WTC11 (cell line): ENCODE measurements around the gene G0S2.

Experiments used
- CREM ChIP-seq: sonication (generic); formaldehyde crosslinking; IDR thresholded peaks from 2 replicates; pipeline ENCODE4 v1.8.1; 2022; ENCODE audit warnings: mild to moderate bottlenecking, missing genetic modification reagents, moderate library complexity
- ERG ChIP-seq: fragments of 250-450 bp; sonication (Bioruptor Pico); IDR thresholded peaks from 2 replicates; pipeline ENCODE4 v1.8.0; 2021; ENCODE audit warnings: mild to moderate bottlenecking
- KAT7 ChIP-seq: sonication (generic); formaldehyde crosslinking; IDR thresholded peaks from 2 replicates; pipeline ENCODE4 v1.8.1; 2023; ENCODE audit warnings: missing genetic modification reagents, mild to moderate bottlenecking, borderline replicate concordance
- NR2C2 ChIP-seq: sonication (generic); formaldehyde crosslinking; IDR thresholded peaks from 2 replicates; pipeline ENCODE4 v1.8.0; 2022; ENCODE audit warnings: mild to moderate bottlenecking, missing genetic modification reagents
- RELA ChIP-seq: sonication (generic); formaldehyde crosslinking; IDR thresholded peaks from 2 replicates; pipeline ENCODE4 v1.8.1; 2022; ENCODE audit warnings: missing genetic modification reagents, mild to moderate bottlenecking, borderline replicate concordance
- TP53 ChIP-seq: sonication (generic); formaldehyde crosslinking; IDR thresholded peaks from 2 replicates; pipeline ENCODE4 v1.8.1; 2023; ENCODE audit warnings: mild to moderate bottlenecking, missing genetic modification reagents
- ZNF138 ChIP-seq: sonication (generic); formaldehyde crosslinking; conservative IDR thresholded peaks from 2 replicates; pipeline ENCODE4 v1.8.1; 2022; ENCODE audit warnings: mild to moderate bottlenecking, moderate library complexity, missing genetic modification reagents
- ZNF232 ChIP-seq: sonication (generic); formaldehyde crosslinking; IDR thresholded peaks from 2 replicates; pipeline ENCODE4 v1.8.0; 2022; ENCODE audit warnings: mild to moderate bottlenecking, missing genetic modification reagents
- ZNF423 ChIP-seq: fragments of 250-450 bp; sonication (Bioruptor Pico); IDR thresholded peaks from 2 replicates; pipeline ENCODE4 v2.1.2; 2022; ENCODE audit warnings: mild to moderate bottlenecking, moderate library complexity
- TF ChIP-seq, protein P1 (sequence below): fragments of 200-600 bp; IDR thresholded peaks from 2 replicates; pipeline ENCODE4 v1.8.0; 2022; ENCODE audit warnings: antibody characterized with exemption
- TF ChIP-seq, protein P2 (sequence below): sonication (generic); formaldehyde crosslinking; conservative IDR thresholded peaks from 2 replicates; pipeline ENCODE4 v1.8.1; 2022; ENCODE audit warnings: mild to moderate bottlenecking, missing genetic modification reagents
- TF ChIP-seq, protein P3 (sequence below): sonication (generic); formaldehyde crosslinking; IDR thresholded peaks from 2 replicates; pipeline ENCODE4 v1.8.0; 2022; ENCODE audit warnings: missing genetic modification reagents
- TF ChIP-seq, protein P4 (sequence below): sonication (generic); formaldehyde crosslinking; IDR thresholded peaks from 2 replicates; pipeline ENCODE4 v1.8.0; 2022; ENCODE audit warnings: mild to moderate bottlenecking, missing genetic modification reagents
- TF ChIP-seq, protein P5 (sequence below): sonication (generic); formaldehyde crosslinking; IDR thresholded peaks from 2 replicates; pipeline ENCODE4 v1.8.0; 2022; ENCODE audit warnings: mild to moderate bottlenecking, missing genetic modification reagents

GRCh38 chr1:209635850-209636249, 39.4 kb upstream of the G0S2 start:
- TF ChIP-seq NR2C2 (CRISPR knock-in tag) = no peak
- no peak for TF ChIP-seq ZNF423 (CRISPR knock-in tag)
- no peak for TF ChIP-seq ERG (CRISPR knock-in tag)
- TF ChIP-seq, protein P1, sequence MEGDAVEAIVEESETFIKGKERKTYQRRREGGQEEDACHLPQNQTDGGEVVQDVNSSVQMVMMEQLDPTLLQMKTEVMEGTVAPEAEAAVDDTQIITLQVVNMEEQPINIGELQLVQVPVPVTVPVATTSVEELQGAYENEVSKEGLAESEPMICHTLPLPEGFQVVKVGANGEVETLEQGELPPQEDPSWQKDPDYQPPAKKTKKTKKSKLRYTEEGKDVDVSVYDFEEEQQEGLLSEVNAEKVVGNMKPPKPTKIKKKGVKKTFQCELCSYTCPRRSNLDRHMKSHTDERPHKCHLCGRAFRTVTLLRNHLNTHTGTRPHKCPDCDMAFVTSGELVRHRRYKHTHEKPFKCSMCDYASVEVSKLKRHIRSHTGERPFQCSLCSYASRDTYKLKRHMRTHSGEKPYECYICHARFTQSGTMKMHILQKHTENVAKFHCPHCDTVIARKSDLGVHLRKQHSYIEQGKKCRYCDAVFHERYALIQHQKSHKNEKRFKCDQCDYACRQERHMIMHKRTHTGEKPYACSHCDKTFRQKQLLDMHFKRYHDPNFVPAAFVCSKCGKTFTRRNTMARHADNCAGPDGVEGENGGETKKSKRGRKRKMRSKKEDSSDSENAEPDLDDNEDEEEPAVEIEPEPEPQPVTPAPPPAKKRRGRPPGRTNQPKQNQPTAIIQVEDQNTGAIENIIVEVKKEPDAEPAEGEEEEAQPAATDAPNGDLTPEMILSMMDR = no peak
- TF ChIP-seq, protein P2, sequence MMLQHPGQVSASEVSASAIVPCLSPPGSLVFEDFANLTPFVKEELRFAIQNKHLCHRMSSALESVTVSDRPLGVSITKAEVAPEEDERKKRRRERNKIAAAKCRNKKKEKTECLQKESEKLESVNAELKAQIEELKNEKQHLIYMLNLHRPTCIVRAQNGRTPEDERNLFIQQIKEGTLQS (CRISPR knock-in tag) = no peak
- TF ChIP-seq, protein P3, sequence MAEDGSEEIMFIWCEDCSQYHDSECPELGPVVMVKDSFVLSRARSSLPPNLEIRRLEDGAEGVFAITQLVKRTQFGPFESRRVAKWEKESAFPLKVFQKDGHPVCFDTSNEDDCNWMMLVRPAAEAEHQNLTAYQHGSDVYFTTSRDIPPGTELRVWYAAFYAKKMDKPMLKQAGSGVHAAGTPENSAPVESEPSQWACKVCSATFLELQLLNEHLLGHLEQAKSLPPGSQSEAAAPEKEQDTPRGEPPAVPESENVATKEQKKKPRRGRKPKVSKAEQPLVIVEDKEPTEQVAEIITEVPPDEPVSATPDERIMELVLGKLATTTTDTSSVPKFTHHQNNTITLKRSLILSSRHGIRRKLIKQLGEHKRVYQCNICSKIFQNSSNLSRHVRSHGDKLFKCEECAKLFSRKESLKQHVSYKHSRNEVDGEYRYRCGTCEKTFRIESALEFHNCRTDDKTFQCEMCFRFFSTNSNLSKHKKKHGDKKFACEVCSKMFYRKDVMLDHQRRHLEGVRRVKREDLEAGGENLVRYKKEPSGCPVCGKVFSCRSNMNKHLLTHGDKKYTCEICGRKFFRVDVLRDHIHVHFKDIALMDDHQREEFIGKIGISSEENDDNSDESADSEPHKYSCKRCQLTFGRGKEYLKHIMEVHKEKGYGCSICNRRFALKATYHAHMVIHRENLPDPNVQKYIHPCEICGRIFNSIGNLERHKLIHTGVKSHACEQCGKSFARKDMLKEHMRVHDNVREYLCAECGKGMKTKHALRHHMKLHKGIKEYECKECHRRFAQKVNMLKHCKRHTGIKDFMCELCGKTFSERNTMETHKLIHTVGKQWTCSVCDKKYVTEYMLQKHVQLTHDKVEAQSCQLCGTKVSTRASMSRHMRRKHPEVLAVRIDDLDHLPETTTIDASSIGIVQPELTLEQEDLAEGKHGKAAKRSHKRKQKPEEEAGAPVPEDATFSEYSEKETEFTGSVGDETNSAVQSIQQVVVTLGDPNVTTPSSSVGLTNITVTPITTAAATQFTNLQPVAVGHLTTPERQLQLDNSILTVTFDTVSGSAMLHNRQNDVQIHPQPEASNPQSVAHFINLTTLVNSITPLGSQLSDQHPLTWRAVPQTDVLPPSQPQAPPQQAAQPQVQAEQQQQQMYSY = no peak
- TF ChIP-seq RELA = no peak
- TF ChIP-seq, protein P4, sequence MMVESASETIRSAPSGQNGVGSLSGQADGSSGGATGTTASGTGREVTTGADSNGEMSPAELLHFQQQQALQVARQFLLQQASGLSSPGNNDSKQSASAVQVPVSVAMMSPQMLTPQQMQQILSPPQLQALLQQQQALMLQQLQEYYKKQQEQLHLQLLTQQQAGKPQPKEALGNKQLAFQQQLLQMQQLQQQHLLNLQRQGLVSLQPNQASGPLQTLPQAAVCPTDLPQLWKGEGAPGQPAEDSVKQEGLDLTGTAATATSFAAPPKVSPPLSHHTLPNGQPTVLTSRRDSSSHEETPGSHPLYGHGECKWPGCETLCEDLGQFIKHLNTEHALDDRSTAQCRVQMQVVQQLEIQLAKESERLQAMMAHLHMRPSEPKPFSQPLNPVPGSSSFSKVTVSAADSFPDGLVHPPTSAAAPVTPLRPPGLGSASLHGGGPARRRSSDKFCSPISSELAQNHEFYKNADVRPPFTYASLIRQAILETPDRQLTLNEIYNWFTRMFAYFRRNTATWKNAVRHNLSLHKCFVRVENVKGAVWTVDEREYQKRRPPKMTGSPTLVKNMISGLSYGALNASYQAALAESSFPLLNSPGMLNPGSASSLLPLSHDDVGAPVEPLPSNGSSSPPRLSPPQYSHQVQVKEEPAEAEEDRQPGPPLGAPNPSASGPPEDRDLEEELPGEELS (CRISPR knock-in tag) = no peak
- no peak for TF ChIP-seq ZNF138
- TF ChIP-seq KAT7 (CRISPR knock-in tag) = no peak
- TF ChIP-seq CREM = no peak
- TF ChIP-seq ZNF232 (CRISPR knock-in tag) = no peak
- TF ChIP-seq, protein P5, sequence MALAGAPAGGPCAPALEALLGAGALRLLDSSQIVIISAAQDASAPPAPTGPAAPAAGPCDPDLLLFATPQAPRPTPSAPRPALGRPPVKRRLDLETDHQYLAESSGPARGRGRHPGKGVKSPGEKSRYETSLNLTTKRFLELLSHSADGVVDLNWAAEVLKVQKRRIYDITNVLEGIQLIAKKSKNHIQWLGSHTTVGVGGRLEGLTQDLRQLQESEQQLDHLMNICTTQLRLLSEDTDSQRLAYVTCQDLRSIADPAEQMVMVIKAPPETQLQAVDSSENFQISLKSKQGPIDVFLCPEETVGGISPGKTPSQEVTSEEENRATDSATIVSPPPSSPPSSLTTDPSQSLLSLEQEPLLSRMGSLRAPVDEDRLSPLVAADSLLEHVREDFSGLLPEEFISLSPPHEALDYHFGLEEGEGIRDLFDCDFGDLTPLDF (CRISPR knock-in tag) = no peak
- no peak for TF ChIP-seq TP53 (CRISPR knock-in tag)
